ENCODE measurements around the gene NEB. TPM values are rescaled to one million over a fixed set of nuclear protein-coding genes. Genes with fewer than 3 reads are reported as not detected.
"Not testable (repeated sequence)": the region's sequence is repeated elsewhere in the genome, so short reads cannot be mapped to it uniquely, and the experiment has no call there.

NEB gene
- total RNA-seq, 1 experiment from 2014 or later: 0.17 TPM

GRCh38 chr2:151614606-151615306 lies 119.5 kb downstream of the NEB start:
- DNase-seq (ENCODE audit: low read depth): no peak

GRCh38 chr2:151614159-151614558 lies 120.1 kb downstream of the NEB start:
- no peak for DNase-seq (ENCODE audit: low read depth)

DNA sequence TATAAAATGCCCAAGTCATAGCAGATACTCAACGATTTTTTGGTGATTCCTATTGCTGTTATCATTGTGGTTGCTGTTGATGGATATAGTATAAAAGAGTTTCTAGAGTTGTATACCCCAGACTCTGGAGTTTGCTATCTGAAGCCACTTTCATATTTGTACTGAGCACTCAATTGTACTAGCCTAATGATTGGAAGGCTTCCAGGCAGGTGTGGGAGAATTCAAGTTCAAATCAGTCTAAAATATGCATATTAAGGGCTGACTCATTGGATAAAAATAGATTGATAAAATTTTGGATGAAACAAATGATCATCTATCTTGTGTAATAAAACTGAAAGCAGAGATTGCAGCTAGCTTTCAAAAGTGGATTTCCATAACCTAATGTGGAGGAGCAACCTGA lies 122.9 kb downstream of the NEB start:
- no peak for DNase-seq (ENCODE audit: low read depth)

GRCh38 chr2:151610310-151610709 lies 124.0 kb downstream of the NEB start:
- DNase-seq (ENCODE audit: low read depth): no peak

DNA sequence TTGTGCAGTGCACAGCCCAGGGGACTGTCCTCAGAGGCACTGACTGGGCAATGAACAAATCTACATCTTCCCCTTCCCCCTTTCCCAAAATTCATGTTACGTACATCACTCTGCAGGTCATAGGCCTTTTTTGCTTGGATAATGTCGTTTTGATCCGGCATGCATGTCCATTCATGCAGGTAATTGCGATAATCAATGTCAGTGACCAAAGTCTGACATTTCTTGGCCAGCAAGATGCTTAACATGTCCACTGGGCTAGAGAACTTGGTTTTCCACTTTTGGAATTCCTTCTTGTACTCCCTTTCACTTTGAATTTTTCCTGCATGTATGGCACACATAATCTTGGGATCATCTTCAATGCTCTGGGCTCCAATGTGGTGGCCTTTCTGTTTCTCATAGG lies 124.6 kb downstream of the NEB start:
- no peak for DNase-seq (ENCODE audit: low read depth)

- not testable (repeated sequence) for DNase-seq (ENCODE audit: low read depth)
These were observed 126.5 kb downstream of the NEB start for GRCh38 chr2:151607459-151608424.

DNA sequence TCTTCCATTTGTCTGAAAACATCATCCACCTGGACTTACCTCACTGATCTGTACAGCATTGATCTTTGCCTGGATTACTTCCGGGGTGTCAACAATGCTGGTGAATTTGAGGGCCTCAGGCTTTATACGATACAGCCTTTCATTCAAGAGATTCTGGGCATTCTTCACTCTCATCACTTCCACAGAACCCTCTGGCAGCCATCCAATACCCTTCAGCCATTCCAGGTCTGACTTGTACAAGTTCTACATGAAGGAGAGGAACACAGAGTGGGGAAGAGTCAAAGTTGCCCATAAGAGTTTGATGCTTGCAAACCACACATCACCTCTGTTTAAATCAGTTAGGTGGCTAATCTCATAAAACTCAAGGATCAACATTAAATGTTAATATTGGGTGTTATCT lies 130.7 kb downstream of the NEB start:
- not testable (repeated sequence) for DNase-seq (ENCODE audit: low read depth)

DNA sequence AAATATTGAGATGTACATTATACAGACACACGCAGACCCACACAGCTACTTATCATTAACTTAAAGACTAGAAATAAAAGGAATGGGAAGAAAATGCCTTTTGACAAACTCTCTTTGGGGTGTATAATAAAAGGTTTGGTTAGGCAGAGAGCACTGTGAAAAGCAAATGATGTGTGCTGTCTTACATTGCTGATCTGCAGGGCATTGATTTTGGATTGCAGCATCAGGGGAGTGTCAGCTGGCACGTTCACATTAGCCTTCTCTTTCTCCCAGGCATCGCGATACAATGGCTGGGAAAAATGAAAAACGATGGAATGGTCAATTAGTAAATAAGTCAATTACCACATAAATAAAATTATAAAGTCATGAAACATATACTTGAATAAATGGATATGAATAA lies 131.9 kb downstream of the NEB start:
- not testable (repeated sequence) for DNase-seq (ENCODE audit: low read depth)

- not testable (repeated sequence) for DNase-seq (ENCODE audit: low read depth)
These were observed 132.5 kb downstream of the NEB start for GRCh38 chr2:151601803-151602202.

- not testable (repeated sequence) for DNase-seq (ENCODE audit: low read depth)
These were observed 137.2 kb downstream of the NEB start for GRCh38 chr2:151596903-151597608.

DNA sequence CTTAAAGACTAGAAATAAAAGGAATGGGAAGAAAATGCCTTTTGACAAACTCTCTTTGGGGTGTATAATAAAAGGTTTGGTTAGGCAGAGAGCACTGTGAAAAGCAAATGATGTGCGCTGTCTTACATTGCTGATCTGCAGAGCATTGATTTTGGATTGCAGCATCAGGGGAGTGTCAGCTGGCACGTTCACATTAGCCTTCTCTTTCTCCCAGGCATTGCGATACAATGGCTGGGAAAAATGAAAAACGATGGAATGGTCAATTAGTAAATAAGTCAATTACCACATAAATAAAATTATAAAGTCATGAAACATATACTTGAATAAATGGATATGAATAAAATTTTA lies 142.4 kb downstream of the NEB start:
- not testable (repeated sequence) for DNase-seq (ENCODE audit: low read depth)

DNA sequence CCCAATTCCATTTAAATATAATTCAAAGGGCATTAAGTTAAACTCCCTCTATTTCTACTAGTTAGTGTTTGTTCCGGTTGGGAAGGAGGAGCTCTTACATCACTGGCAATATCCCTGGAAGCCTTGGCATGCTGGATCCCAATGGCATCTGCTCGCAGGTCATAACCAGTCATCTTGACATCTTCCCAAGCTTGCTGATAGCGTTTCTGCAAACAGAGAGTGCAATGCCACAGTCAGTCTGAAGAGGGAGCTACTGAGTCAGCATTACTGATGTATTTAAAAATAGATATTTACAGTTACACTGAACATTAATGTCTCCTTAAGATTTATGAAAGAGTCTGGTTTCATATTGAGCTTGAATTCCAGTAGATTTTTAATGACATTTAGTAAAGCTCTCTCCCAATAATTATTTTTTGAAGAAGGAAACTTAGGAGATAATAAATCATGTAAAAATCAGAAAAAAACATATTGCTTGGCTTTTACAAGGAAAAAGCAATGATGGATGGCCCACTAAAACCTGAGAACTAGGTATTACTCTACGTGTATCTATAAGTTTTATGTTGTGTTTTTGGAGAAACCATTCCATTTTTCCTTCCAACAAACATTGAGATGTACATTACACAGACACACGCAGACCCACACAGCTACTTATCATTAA lies 142.9 kb downstream of the NEB start:
- DNase-seq (ENCODE audit: low read depth): not testable (repeated sequence)

- not testable (repeated sequence) for DNase-seq (ENCODE audit: low read depth)
These were observed 153.0 kb downstream of the NEB start for GRCh38 chr2:151581300-151581699.

DNA sequence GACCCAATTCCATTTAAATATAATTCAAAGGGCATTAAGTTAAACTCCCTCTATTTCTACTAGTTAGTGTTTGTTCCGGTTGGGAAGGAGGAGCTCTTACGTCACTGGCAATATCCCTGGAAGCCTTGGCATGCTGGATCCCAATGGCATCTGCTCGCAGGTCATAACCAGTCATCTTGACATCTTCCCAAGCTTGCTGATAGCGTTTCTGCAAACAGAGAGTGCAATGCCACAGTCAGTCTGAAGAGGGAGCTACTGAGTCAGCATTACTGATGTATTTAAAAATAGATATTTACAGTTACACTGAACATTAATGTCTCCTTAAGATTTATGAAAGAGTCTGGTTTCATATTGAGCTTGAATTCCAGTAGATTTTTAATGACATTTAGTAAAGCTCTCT lies 153.6 kb downstream of the NEB start:
- DNase-seq (ENCODE audit: low read depth): not testable (repeated sequence)

DNA sequence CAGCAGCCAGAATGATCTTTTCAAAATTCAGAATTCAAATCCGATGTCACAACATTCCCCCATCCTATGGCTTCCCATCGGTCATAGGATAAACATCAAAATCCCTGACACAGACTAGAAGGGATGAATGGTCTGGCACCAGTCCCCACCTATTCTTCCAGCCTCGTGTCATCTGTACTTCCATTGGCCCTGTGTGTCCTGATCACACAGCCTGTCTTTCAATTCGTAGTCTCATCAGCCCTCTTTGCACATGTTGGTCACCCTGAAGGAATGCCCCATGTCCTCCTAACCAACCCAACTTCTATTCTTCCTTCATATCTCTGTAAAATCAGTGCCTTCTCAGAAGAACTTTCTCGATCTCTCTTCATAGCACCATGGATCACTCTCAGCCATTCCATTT lies 157.2 kb downstream of the NEB start:
- no peak for DNase-seq (ENCODE audit: low read depth)

- DNase-seq (ENCODE audit: low read depth): no peak
These were observed 158.2 kb downstream of the NEB start for GRCh38 chr2:151576080-151576479.

DNA sequence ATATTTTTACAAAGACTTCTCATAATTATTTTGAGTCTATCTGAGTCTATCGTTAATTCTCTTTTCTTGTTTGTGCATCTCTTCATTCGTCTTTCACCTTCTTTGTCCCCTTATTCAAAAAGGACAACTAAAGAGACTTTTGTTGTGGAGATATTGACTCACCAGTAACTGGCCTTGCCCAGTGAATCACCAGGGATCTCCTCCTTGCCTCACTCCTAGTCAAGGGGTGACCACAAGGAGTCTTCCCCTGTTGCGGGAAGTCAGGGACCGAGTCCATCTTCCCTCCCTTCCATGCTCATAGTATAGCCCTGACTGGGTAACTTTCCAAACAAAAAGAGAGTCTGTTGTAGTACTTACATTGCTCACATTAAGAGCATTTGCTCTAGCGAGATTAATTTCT lies 158.9 kb downstream of the NEB start:
- peak; percentile 52 for DNase-seq (ENCODE audit: low read depth)

DNA sequence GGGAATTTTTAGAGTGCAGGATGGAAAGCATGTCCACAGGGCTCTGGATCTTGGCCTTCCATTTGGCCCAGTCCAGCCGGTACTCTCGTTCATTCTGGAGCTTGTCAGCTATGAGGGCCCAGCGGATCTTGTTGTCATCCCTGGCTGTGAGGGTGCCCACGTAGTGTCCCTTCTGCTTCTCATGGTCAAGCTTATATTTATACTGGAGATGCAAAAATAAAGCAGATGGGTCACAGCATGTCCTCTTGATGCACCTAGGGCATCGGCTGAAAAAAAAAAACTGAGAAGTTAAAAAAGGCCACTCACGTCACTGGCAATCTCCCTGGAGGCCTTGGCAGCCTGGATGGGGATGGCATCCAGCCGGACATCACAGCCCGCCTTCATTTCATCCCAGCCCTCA lies 164.1 kb downstream of the NEB start:
- DNase-seq (ENCODE audit: low read depth): no peak

DNA sequence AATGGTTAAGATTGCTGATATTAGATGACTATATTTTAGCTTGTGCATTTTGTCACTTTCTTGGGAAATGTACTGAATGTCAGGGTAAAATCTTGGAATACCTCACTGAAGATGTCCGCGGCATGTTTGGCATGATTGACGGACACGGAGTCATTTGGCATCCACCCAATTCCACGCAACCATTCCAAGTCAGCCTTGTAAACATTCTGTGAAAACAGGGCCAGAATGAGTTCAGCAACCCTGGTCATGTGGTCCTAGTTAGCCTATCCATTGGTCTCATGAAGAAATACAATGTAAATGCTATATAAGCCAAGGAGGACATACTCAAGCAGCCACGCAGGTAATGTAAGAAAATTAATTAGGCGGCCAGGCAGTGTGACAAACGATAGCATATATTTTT lies 165.1 kb downstream of the NEB start:
- DNase-seq (ENCODE audit: low read depth): no peak

- no peak for DNase-seq (ENCODE audit: low read depth)
These were observed 165.8 kb downstream of the NEB start for GRCh38 chr2:151568501-151568900.

- no peak for DNase-seq (ENCODE audit: low read depth)
These were observed 167.3 kb downstream of the NEB start for GRCh38 chr2:151567006-151567405.

DNA sequence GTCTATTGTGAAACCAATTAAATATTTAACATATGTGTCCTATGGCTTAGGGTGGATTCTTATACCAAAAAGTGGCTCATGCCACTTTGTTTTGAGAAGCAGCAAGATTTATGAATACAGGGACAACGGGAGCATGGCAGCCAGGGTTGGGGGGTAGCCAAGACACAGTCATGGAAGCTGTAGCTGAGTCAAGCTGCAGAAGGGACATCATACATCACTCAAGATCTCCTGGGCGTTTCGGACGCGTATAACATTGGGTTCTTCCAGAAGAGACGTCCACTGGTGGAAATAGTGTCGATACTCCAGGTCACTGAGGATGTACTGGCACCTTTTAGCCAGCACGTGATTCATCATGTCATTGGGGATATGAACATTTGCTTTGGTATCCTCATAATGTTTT lies 171.9 kb downstream of the NEB start:
- DNase-seq (ENCODE audit: low read depth): no peak
